ENCODE measurements around the gene MAP1B.
"Not testable (repeated sequence)": the region's sequence is repeated elsewhere in the genome, so short reads cannot be mapped to it uniquely, and the experiment has no call there.

Gene MAP1B

GRCh38 chr5:72075461-72075860 lies 31.8 kb upstream of the MAP1B start:
- Histone ChIP-seq H3K9ac (ENCODE audit: low read depth, low read length) (no peak overlapping the region), H3K27me3 (ENCODE audit: control insufficient read depth, insufficient read depth, low read length) (no peaks in the 10 kb centered on the region), H3K9me3 (ENCODE audit: control insufficient read depth, insufficient read depth, low read length) (no peaks in the 10 kb centered on the region), H3K4me1 (ENCODE audit: control insufficient read depth, insufficient read depth, low read length) (peaks cover 12% of the 10 kb centered on the region), H3K4me3 (ENCODE audit: low read depth, low read length) (no peak overlapping the region), H3K27ac (ENCODE audit: low read depth, low read length) (no peak overlapping the region), H3K36me3 (ENCODE audit: control insufficient read depth, insufficient read depth, low read length) (no peaks in the 10 kb centered on the region)

- peaks cover 7% of the 10 kb centered on the region; the same call in 1 of the 2 replicates for H3K4me1 ChIP-seq (ENCODE audit: control insufficient read depth, insufficient read depth, low read length)
- no peak overlapping the region for H3K9ac ChIP-seq (ENCODE audit: low read depth, low read length)
- no peak overlapping the region for H3K27ac ChIP-seq (ENCODE audit: low read depth, low read length)
- no peaks in the 10 kb centered on the region for H3K27me3 ChIP-seq (ENCODE audit: control insufficient read depth, insufficient read depth, low read length)
- H3K9me3 ChIP-seq (ENCODE audit: control insufficient read depth, insufficient read depth, low read length): no peaks in the 10 kb centered on the region
- H3K4me3 ChIP-seq (ENCODE audit: low read depth, low read length): no peak overlapping the region
- H3K36me3 ChIP-seq (ENCODE audit: control insufficient read depth, insufficient read depth, low read length): no peaks in the 10 kb centered on the region
These were observed 30.5 kb upstream of the MAP1B start for GRCh38 chr5:72076621-72077300.

GRCh38 chr5:72077390-72077789 lies 29.9 kb upstream of the MAP1B start:
- Histone ChIP-seq H3K4me1 (ENCODE audit: control insufficient read depth, insufficient read depth, low read length) (peaks cover 7% of the 10 kb centered on the region; the same call in 1 of the 2 replicates), H3K9me3 (ENCODE audit: control insufficient read depth, insufficient read depth, low read length) (no peaks in the 10 kb centered on the region), H3K9ac (ENCODE audit: low read depth, low read length) (no peak overlapping the region), H3K4me3 (ENCODE audit: low read depth, low read length) (no peak overlapping the region), H3K27me3 (ENCODE audit: control insufficient read depth, insufficient read depth, low read length) (no peaks in the 10 kb centered on the region), H3K27ac (ENCODE audit: low read depth, low read length) (no peak overlapping the region), H3K36me3 (ENCODE audit: control insufficient read depth, insufficient read depth, low read length) (no peaks in the 10 kb centered on the region)

GRCh38 chr5:72079288-72079687 lies 28.0 kb upstream of the MAP1B start:
- no peak overlapping the region for H3K4me3 ChIP-seq (ENCODE audit: low read depth, low read length)
- no peaks in the 10 kb centered on the region for H3K36me3 ChIP-seq (ENCODE audit: control insufficient read depth, insufficient read depth, low read length)
- no peaks in the 10 kb centered on the region for H3K9me3 ChIP-seq (ENCODE audit: control insufficient read depth, insufficient read depth, low read length)
- H3K27me3 ChIP-seq (ENCODE audit: control insufficient read depth, insufficient read depth, low read length): no peaks in the 10 kb centered on the region
- H3K4me1 ChIP-seq (ENCODE audit: control insufficient read depth, insufficient read depth, low read length): peaks cover 7% of the 10 kb centered on the region; the same call in 1 of the 2 replicates
- no peak overlapping the region for H3K9ac ChIP-seq (ENCODE audit: low read depth, low read length)
- H3K27ac ChIP-seq (ENCODE audit: low read depth, low read length): no peak overlapping the region

- no peak overlapping the region for H3K27ac ChIP-seq (ENCODE audit: low read depth, low read length)
- H3K36me3 ChIP-seq (ENCODE audit: control insufficient read depth, insufficient read depth, low read length): no peaks in the 10 kb centered on the region
- no peak overlapping the region for H3K9ac ChIP-seq (ENCODE audit: low read depth, low read length)
These were observed 25.2 kb upstream of the MAP1B start for GRCh38 chr5:72082048-72082447.

GRCh38 chr5:72084876-72085275 lies 22.4 kb upstream of the MAP1B start:
- Histone ChIP-seq H3K4me1 (ENCODE audit: control insufficient read depth, insufficient read depth, low read length) (no peaks in the 10 kb centered on the region), H3K9me3 (ENCODE audit: control insufficient read depth, insufficient read depth, low read length) (no peaks in the 10 kb centered on the region), H3K36me3 (ENCODE audit: control insufficient read depth, insufficient read depth, low read length) (no peaks in the 10 kb centered on the region), H3K4me3 (ENCODE audit: low read depth, low read length) (no peak overlapping the region), H3K9ac (ENCODE audit: low read depth, low read length) (no peak overlapping the region), H3K27me3 (ENCODE audit: control insufficient read depth, insufficient read depth, low read length) (no peaks in the 10 kb centered on the region), H3K27ac (ENCODE audit: low read depth, low read length) (no peak overlapping the region)

More at GRCh38 chr5:72082048-72082447, 25.2 kb upstream of the MAP1B start:
- Histone ChIP-seq H3K4me3 (ENCODE audit: low read depth, low read length) (no peak overlapping the region), H3K9me3 (ENCODE audit: control insufficient read depth, insufficient read depth, low read length) (no peaks in the 10 kb centered on the region), H3K4me1 (ENCODE audit: control insufficient read depth, insufficient read depth, low read length) (peaks cover 7% of the 10 kb centered on the region; the same call in 1 of the 2 replicates), H3K27me3 (ENCODE audit: control insufficient read depth, insufficient read depth, low read length) (no peaks in the 10 kb centered on the region)

- no peaks in the 10 kb centered on the region for H3K27me3 ChIP-seq (ENCODE audit: control insufficient read depth, insufficient read depth, low read length)
- no peak overlapping the region for H3K4me3 ChIP-seq (ENCODE audit: low read depth, low read length)
- H3K9ac ChIP-seq (ENCODE audit: low read depth, low read length): no peak overlapping the region
- no peaks in the 10 kb centered on the region for H3K36me3 ChIP-seq (ENCODE audit: control insufficient read depth, insufficient read depth, low read length)
- H3K27ac ChIP-seq (ENCODE audit: low read depth, low read length): no peak overlapping the region
- no peaks in the 10 kb centered on the region for H3K4me1 ChIP-seq (ENCODE audit: control insufficient read depth, insufficient read depth, low read length)
- no peaks in the 10 kb centered on the region for H3K9me3 ChIP-seq (ENCODE audit: control insufficient read depth, insufficient read depth, low read length)
These were observed 22.0 kb upstream of the MAP1B start for GRCh38 chr5:72085319-72085718.

GRCh38 chr5:72089713-72090112 lies 17.6 kb upstream of the MAP1B start:
- H3K9ac ChIP-seq (ENCODE audit: low read depth, low read length); H3K27ac ChIP-seq (ENCODE audit: low read depth, low read length); H3K4me3 ChIP-seq (ENCODE audit: low read depth, low read length); H3K27me3 ChIP-seq (ENCODE audit: control insufficient read depth, insufficient read depth, low read length); H3K36me3 ChIP-seq (ENCODE audit: control insufficient read depth, insufficient read depth, low read length); H3K9me3 ChIP-seq (ENCODE audit: control insufficient read depth, insufficient read depth, low read length); H3K4me1 ChIP-seq (ENCODE audit: control insufficient read depth, insufficient read depth, low read length): not testable (repeated sequence)

- Histone ChIP-seq H3K27me3 (ENCODE audit: control insufficient read depth, insufficient read depth, low read length) (no peaks in the 10 kb centered on the region), H3K4me1 (ENCODE audit: control insufficient read depth, insufficient read depth, low read length) (no peaks in the 10 kb centered on the region), H3K36me3 (ENCODE audit: control insufficient read depth, insufficient read depth, low read length) (no peaks in the 10 kb centered on the region), H3K27ac (ENCODE audit: low read depth, low read length) (no peak overlapping the region), H3K4me3 (ENCODE audit: low read depth, low read length) (no peak overlapping the region), H3K9ac (ENCODE audit: low read depth, low read length) (no peak overlapping the region), H3K9me3 (ENCODE audit: control insufficient read depth, insufficient read depth, low read length) (no peaks in the 10 kb centered on the region)
These were observed 15.2 kb upstream of the MAP1B start for GRCh38 chr5:72092074-72092473.

- H3K27me3 ChIP-seq (ENCODE audit: control insufficient read depth, insufficient read depth, low read length): no peaks in the 10 kb centered on the region
- no peaks in the 10 kb centered on the region for H3K4me1 ChIP-seq (ENCODE audit: control insufficient read depth, insufficient read depth, low read length)
- H3K27ac ChIP-seq (ENCODE audit: low read depth, low read length): no peak overlapping the region
- no peaks in the 10 kb centered on the region for H3K9me3 ChIP-seq (ENCODE audit: control insufficient read depth, insufficient read depth, low read length)
- H3K9ac ChIP-seq (ENCODE audit: low read depth, low read length): no peak overlapping the region
- H3K36me3 ChIP-seq (ENCODE audit: control insufficient read depth, insufficient read depth, low read length): no peaks in the 10 kb centered on the region
- H3K4me3 ChIP-seq (ENCODE audit: low read depth, low read length): no peak overlapping the region
These were observed 14.1 kb upstream of the MAP1B start for GRCh38 chr5:72093217-72093616.

- Histone ChIP-seq H3K4me3 (ENCODE audit: low read depth, low read length) (no peak overlapping the region), H3K27ac (ENCODE audit: low read depth, low read length) (no peak overlapping the region), H3K27me3 (ENCODE audit: control insufficient read depth, insufficient read depth, low read length) (no peaks in the 10 kb centered on the region), H3K9me3 (ENCODE audit: control insufficient read depth, insufficient read depth, low read length) (no peaks in the 10 kb centered on the region), H3K36me3 (ENCODE audit: control insufficient read depth, insufficient read depth, low read length) (no peaks in the 10 kb centered on the region), H3K9ac (ENCODE audit: low read depth, low read length) (no peak overlapping the region), H3K4me1 (ENCODE audit: control insufficient read depth, insufficient read depth, low read length) (no peaks in the 10 kb centered on the region)
These were observed 13.5 kb upstream of the MAP1B start for GRCh38 chr5:72093824-72094223.

Measured in HUES48 (cell line).